ENCODE results near the gene TICAM2. TPM values are rescaled to one million over a fixed set of nuclear protein-coding genes. Genes with fewer than 3 reads are reported as not detected.
A peak's percentile ranks its signal among the peaks of the same experiment; 100 is the strongest.

The TICAM2 gene
- polyA plus RNA-seq, 1 experiment: 1.2 TPM

DNA sequence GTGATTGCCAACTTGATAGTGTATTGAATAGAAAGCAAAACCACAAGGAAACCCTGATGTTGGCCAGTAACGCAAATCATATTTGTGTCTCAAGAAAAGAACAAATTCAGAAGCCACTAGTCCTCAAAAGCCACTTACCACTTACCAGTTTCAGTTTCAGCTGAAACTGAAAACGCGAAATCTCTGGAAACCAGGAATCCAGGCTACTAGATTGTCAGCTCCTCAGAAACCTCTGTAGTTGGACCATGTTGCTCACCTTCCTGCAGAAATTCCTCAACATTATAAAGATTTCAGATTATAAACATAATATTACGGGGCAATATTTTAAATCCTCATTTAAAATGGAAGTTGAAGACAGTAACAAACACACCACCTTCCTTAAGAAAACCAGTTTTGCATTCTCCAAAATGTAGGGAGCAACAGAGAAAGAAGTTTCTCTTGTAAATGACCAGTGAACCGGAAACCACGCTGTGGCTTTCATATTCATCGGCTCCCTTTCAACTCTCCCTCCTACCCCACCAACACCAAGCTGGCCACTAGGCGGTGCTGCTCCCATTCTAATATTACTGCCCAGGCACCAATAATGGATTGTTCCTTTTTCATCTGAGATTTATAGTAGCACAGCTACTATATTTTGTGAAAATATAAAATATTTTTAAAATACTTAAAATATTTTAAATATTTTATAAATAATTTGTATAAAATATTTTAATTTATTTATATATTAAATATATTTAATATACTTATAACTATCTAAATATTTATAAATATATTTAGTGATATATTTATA, 32.3 kb upstream of the TICAM2 start:
- CTCF ChIA-PET: interaction anchor here (0.6 to 4.1 kb wide), 25 partner anchors 8 to 807 kb away, joined by 3 to 29 read pairs (median 4); partner anchors contain the start of gene ARL14EPL
- POLR2A ChIA-PET: interaction anchor here (0.6 kb wide), 1 partner anchor 196 kb away, joined by 4 read pairs; no protein-coding TSS in a partner anchor
- Histone ChIP-seq H3K27me3 (ENCODE audit: control insufficient read depth, insufficient read depth, low read length) (no peaks in the 10 kb centered on the region; the same call in 1 of the 2 replicates), H3K36me3 (ENCODE audit: control insufficient read depth, insufficient read depth, low read length) (no peaks in the 10 kb centered on the region), H3K4me3 (ENCODE audit: low read depth, low read length) (peak overlapping the region; percentile 29)
- no peak for DNase-seq (ENCODE audit: low read depth)
- TF ChIP-seq, protein P1, sequence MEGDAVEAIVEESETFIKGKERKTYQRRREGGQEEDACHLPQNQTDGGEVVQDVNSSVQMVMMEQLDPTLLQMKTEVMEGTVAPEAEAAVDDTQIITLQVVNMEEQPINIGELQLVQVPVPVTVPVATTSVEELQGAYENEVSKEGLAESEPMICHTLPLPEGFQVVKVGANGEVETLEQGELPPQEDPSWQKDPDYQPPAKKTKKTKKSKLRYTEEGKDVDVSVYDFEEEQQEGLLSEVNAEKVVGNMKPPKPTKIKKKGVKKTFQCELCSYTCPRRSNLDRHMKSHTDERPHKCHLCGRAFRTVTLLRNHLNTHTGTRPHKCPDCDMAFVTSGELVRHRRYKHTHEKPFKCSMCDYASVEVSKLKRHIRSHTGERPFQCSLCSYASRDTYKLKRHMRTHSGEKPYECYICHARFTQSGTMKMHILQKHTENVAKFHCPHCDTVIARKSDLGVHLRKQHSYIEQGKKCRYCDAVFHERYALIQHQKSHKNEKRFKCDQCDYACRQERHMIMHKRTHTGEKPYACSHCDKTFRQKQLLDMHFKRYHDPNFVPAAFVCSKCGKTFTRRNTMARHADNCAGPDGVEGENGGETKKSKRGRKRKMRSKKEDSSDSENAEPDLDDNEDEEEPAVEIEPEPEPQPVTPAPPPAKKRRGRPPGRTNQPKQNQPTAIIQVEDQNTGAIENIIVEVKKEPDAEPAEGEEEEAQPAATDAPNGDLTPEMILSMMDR (IDR thresholded peaks at IDR 0.05; ENCODE audit: insufficient read depth, low read depth, low read length): peak; percentile 87

DNA sequence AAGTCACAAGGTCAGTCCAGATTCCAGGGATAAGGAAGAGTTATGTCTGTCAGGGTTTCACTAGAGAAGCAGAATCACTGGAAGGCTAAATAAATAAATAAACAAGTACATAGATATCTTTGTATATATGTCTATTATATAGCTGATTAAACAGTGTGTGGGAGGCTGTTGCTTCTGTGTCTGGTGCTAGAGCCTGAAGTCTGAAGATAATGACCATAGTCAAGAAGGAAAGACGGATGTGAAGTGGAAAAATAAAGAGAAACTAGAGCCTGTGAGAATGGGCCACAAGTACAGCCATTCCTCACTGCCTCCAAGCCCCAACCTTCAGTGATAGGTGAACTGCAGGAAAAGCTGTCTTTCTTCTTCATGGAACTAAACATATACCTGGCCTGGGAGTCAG, 27.6 kb upstream of the TICAM2 start:
- Histone ChIP-seq H3K4me3 (ENCODE audit: low read depth, low read length) (no peak overlapping the region), H3K27me3 (ENCODE audit: control insufficient read depth, insufficient read depth, low read length) (no peaks in the 10 kb centered on the region), H3K36me3 (ENCODE audit: control insufficient read depth, insufficient read depth, low read length) (no peaks in the 10 kb centered on the region)
- CTCF ChIA-PET: no interaction called here
- DNase-seq (ENCODE audit: low read depth): no peak
- POLR2A ChIA-PET: no interaction called here
- TF ChIP-seq, protein P1 (IDR thresholded peaks at IDR 0.05; ENCODE audit: insufficient read depth, low read depth, low read length): no peak

DNA sequence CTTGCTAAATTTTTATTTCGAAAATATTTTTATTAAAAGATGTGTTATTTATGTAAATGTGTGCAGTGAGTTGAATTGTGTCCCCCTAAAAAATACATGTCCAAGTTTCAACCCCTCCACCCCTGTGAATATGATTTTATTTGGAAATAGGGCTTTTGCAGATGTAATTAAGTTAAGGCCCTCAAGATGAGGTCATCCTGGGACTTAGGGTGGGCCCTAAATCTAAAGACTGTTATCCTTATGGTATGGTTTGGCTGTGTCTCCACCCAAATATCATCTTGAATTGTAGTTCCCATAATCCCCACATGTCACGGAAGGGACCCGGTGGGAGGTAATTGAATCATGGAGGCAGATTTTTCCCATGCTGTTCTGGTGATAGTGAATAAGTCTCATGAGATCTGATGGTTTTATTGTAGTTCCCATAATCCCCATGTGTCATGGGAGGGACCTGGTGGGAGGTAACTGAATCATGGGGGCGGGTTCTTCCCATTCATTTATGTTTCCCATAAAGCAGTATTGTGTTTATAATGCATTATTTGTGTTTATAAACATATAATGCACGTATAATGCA, 25.1 kb upstream of the TICAM2 start:
- H3K4me3 ChIP-seq (ENCODE audit: low read depth, low read length): no peak overlapping the region
- ChIA-PET CTCF (interaction anchor here (0.5 kb wide), 1 partner anchor 353 kb away, joined by 3 read pairs; no protein-coding TSS in a partner anchor), POLR2A (no interaction called here)
- DNase-seq (ENCODE audit: low read depth): no peak
- peaks cover under 1% of the 10 kb centered on the region; the same call in 1 of the 2 replicates for H3K36me3 ChIP-seq (ENCODE audit: control insufficient read depth, insufficient read depth, low read length)
- TF ChIP-seq, protein P1 (IDR thresholded peaks at IDR 0.05; ENCODE audit: insufficient read depth, low read depth, low read length): no peak
- no peaks in the 10 kb centered on the region for H3K27me3 ChIP-seq (ENCODE audit: control insufficient read depth, insufficient read depth, low read length)

DNA sequence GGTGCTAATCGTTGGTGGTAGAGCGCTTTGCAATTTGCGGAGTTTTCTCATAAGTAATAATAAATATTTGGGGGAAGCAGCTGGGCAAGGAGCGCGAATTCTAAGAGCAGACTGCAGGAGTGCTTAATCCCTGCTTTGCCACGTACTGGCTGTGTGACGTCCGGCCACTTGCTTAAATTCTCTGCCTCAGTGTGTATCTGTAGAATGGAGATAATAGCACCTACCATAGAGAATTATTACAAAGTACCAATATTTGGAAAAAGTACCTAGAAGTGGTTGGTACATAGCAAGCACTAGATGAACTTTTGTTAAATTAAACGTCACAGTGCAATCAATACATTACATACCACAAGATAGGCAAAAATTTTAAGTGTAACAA, 24.2 kb upstream of the TICAM2 start:
- POLR2A ChIA-PET: no interaction called here
- H3K36me3 ChIP-seq (ENCODE audit: control insufficient read depth, insufficient read depth, low read length): peaks cover 1% of the 10 kb centered on the region; the same call in 1 of the 2 replicates
- no peak for DNase-seq (ENCODE audit: low read depth)
- TF ChIP-seq, protein P1 (IDR thresholded peaks at IDR 0.05; ENCODE audit: insufficient read depth, low read depth, low read length): no peak
- peak overlapping the region; percentile 94 for H3K4me3 ChIP-seq (ENCODE audit: low read depth, low read length)
- H3K27me3 ChIP-seq (ENCODE audit: control insufficient read depth, insufficient read depth, low read length): no peaks in the 10 kb centered on the region
- CTCF ChIA-PET: no interaction called here
